GM12892 (cell line): ENCODE results near the gene DHRS7B.

Source experiments
- POLR2A ChIP-seq: IDR thresholded peaks from 2 replicates; pipeline ENCODE4 v1.6.1; 2011; ENCODE audit warnings: low read depth, low read length, control low read depth
- POLR2AphosphoS5 ChIP-seq: IDR thresholded peaks from 2 replicates; pipeline ENCODE4 v1.6.1; 2011; ENCODE audit warnings: low read depth, low read length, control low read depth
- TAF1 ChIP-seq: IDR thresholded peaks from 2 replicates; pipeline ENCODE4 v1.6.1; 2011; ENCODE audit warnings: low read depth, mild to moderate bottlenecking, control low read depth, low read length, borderline replicate concordance

DNA sequence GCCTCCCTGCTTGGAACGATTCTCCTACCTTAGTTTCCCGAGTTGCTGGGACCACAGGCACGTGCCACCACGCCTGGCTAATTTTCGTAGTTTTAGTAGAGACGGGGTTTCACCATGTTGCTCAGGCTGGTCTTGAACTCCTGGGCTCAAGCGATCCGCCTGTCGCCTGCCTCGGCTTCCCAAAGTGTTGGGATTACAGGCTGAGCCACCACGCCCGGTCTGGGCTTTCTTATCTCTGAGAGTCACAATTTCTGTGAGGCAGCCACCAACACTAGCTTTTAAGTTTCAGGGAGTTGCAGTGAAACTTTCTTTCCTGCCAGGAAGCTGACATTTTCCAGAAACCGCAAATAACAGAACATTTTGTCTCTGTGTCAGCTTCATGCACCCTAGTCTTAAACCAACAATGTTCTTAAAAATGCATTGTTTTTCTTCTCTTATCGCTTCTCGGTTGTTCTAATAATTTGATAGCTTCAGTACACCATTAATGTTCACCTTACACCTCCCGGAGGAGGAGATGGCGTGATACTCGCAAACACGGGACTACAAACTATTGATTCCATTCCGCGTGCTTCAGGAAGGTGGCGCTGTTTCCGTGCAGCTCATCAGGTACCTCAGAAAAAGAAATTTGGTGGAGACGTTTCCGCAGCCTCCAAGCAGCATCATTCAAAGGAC, 7.4 kb upstream of the DHRS7B start:
- TF ChIP-seq POLR2AphosphoS5: no peak
- TF ChIP-seq POLR2A: no peak
- no peak for TF ChIP-seq TAF1
